ENCODE results near the gene PGRMC2. TPM values are rescaled to one million over a fixed set of nuclear protein-coding genes. Genes with fewer than 3 reads are reported as not detected.

PGRMC2 gene
- total RNA-seq, 4 donors from 2014 or later = 8.3 to 26.7 (median 13.0) TPM

DNA sequence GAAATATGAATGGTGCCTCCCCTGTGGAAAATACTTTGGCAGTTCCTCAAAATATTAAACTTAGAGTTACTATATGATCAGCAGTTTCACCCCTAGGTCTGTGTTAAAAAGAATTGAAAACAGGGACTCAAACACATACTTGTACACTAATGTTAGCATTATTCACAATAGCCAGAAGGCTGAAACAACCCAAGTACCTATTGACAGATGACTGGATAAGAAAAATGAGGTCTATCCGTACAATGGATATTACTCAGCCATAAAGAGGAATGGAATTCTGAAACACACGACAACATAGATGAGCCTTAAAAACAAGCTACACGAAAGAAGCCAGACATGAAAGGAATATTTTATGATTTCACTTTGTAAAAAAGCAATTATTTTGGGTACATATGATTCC lies 54.9 kb downstream of the PGRMC2 start:
- intact Hi-C loops (cut with DNase I; ENCODE audit: low total_unique reads) = no loop called here
- TF ChIP-seq, protein P1, sequence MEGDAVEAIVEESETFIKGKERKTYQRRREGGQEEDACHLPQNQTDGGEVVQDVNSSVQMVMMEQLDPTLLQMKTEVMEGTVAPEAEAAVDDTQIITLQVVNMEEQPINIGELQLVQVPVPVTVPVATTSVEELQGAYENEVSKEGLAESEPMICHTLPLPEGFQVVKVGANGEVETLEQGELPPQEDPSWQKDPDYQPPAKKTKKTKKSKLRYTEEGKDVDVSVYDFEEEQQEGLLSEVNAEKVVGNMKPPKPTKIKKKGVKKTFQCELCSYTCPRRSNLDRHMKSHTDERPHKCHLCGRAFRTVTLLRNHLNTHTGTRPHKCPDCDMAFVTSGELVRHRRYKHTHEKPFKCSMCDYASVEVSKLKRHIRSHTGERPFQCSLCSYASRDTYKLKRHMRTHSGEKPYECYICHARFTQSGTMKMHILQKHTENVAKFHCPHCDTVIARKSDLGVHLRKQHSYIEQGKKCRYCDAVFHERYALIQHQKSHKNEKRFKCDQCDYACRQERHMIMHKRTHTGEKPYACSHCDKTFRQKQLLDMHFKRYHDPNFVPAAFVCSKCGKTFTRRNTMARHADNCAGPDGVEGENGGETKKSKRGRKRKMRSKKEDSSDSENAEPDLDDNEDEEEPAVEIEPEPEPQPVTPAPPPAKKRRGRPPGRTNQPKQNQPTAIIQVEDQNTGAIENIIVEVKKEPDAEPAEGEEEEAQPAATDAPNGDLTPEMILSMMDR (IDR thresholded peaks at IDR 0.05 in 4 of 5, conservative IDR thresholded peaks at IDR 0.05 in 1 of 5) = no peak
- TF ChIP-seq POLR2A (IDR thresholded peaks at IDR 0.05) = no peak
- no peaks in the 10 kb centered on the region for H3K27me3 ChIP-seq

GRCh38 chr4:128228845-128229795 lies 58.5 kb downstream of the PGRMC2 start:
- DNase-seq (no peak), ATAC-seq (no peak)
- Histone ChIP-seq H3K36me3 (no peaks in the 10 kb centered on the region), H3K27me3 (no peaks in the 10 kb centered on the region), H3K4me1 (peaks cover 0 to 6% of the 10 kb centered on the region in 2 donors), H3K27ac (no peak overlapping the region), H3K4me3 (no peak overlapping the region), H3K9me3 (no peaks in the 10 kb centered on the region)
- TF ChIP-seq, protein P1 (IDR thresholded peaks at IDR 0.05 in 4 of 5, conservative IDR thresholded peaks at IDR 0.05 in 1 of 5) = no peak
- no peak for TF ChIP-seq POLR2A (IDR thresholded peaks at IDR 0.05)
- intact Hi-C loops (cut with DNase I; ENCODE audit: low total_unique reads) (no loop called here), in situ Hi-C loops (cut with MboI; ENCODE audit: low sequenced_read_pairs in 4 of 4) (no loop called here)

More for the DNA sequence above, 54.9 kb downstream of the PGRMC2 start:
- Histone ChIP-seq H3K4me1 (peaks cover 0 to 6% of the 10 kb centered on the region in 2 donors), H3K36me3 (no peaks in the 10 kb centered on the region), H3K9me3 (no peaks in the 10 kb centered on the region), H3K27ac (no peak overlapping the region), H3K4me3 (no peak overlapping the region)
- in situ Hi-C loops (cut with MboI; ENCODE audit: low sequenced_read_pairs in 4 of 4) = no loop called here
- no peak for ATAC-seq
- DNase-seq = no peak

GRCh38 chr4:128227991-128228571 lies 59.5 kb downstream of the PGRMC2 start:
- H3K4me3 ChIP-seq = no peak overlapping the region
- DNase-seq = no peak
- in situ Hi-C loops (cut with MboI; ENCODE audit: low sequenced_read_pairs in 4 of 4) (no loop called here), intact Hi-C loops (cut with DNase I; ENCODE audit: low total_unique reads) (no loop called here)
- H3K27me3 ChIP-seq = no peaks in the 10 kb centered on the region
- no peaks in the 10 kb centered on the region for H3K9me3 ChIP-seq
- no peak for TF ChIP-seq POLR2A (IDR thresholded peaks at IDR 0.05)
- TF ChIP-seq, protein P1 (IDR thresholded peaks at IDR 0.05 in 4 of 5, conservative IDR thresholded peaks at IDR 0.05 in 1 of 5) = no peak
- peaks cover 0 to 6% of the 10 kb centered on the region in 2 donors for H3K4me1 ChIP-seq
- no peaks in the 10 kb centered on the region for H3K36me3 ChIP-seq
- no peak overlapping the region for H3K27ac ChIP-seq
- ATAC-seq = peak in 1 of 2 donors; percentile 39

DNA sequence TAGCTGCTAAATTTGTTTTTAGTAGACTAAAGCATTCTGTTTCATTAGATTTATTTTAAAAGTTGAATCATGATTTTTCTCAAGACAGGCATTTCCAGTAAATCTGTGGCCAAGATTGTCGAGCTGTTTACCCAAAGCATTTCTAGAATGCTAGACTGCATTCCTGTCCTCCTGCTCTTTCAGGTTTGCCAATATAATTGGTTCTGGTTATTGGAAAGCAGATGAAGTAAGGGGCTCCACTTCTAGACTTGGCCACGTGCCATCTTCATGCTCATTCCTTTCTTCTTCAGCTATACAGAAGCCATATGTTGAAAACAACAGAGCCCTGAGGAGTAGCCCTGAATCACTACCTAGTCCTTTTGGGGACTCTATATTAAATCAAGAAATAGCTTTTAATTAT lies 62.5 kb downstream of the PGRMC2 start:
- ATAC-seq (no peak), DNase-seq (no peak)
- Histone ChIP-seq H3K36me3 (no peaks in the 10 kb centered on the region), H3K27ac (no peak overlapping the region), H3K4me1 (peaks cover 0 to 6% of the 10 kb centered on the region in 2 donors), H3K27me3 (no peaks in the 10 kb centered on the region), H3K9me3 (no peaks in the 10 kb centered on the region), H3K4me3 (no peak overlapping the region)
- in situ Hi-C loops (cut with MboI; ENCODE audit: low sequenced_read_pairs in 4 of 4) = no loop called here
- intact Hi-C loops (cut with DNase I; ENCODE audit: low total_unique reads) = no loop called here
- TF ChIP-seq POLR2A (IDR thresholded peaks at IDR 0.05) = no peak
- TF ChIP-seq, protein P1 (IDR thresholded peaks at IDR 0.05 in 4 of 5, conservative IDR thresholded peaks at IDR 0.05 in 1 of 5) = no peak

All from gastrocnemius medialis (tissue), 4 donors.